Glomerular endothelial cell (primary cell): Measurements from ENCODE around the gene NAA30. TPM values are rescaled to one million over a fixed set of nuclear protein-coding genes. Genes with fewer than 3 reads are reported as not detected.
"Not testable (repeated sequence)": the region's sequence is repeated elsewhere in the genome, so short reads cannot be mapped to it uniquely, and the experiment has no call there.

Experiments
- DNase-seq: peaks from one replicate; pipeline ENCODE4 v3.0.0-alpha.2; 2011; ENCODE audit warnings: low read depth, low spot score; ENCODE audit errors: extremely low read depth
- total RNA-seq: library from RNA; depleted of rRNA; stranded (reverse); fragments of >200 nt; gene quantifications from 2 replicates; pipeline ENCODE4 v1.2.3, GENCODE V29; 2015

Gene NAA30
- 18.0 and 21.9 TPM in 2 replicates for total RNA-seq

GRCh38 chr14:57390037-57390805 lies at the start of gene NAA30:
NAA30 (plus strand) TSS chr14:57390586; CDS start chr14:57390958, 372 bp downstream.
- DNase-seq, result no peak

DNA sequence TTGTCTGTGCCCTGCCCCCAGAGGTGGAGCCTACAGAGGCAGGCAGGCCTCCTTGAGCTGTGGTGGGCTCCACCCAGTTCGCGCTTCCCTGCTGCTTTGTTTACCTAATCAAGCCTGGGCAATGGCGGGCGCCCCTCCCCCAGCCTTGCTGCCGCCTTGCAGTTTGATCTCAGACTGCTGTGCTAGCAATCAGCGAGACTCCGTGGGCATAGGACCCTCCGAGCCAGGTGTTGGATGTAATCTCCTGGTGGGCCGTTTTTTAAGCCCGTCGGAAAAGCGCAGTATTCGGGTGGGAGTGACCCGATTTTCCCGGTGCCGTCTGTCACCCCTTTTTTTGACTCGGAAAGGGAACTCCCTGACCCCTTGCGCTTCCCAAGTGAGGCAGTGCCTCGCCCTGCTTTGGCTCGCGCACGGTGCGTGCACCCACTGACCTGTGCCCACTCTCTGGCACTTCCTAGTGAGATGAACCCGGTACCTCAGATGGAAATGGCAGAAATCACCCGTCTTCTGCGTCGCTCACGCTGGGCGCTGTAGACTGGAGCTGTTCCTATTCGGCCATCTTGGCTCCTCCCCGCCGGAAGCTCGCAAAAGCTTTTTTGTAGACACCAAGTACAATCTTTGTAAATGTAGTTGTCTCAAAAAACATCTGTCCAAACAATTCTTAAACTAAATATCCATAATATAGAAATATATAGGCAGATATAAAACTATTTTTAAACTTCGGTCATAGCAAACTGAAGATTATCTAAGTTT lies 46.7 kb upstream of the NAA30 start:
- DNase-seq, result not testable (repeated sequence)

GRCh38 chr14:57345106-57345505 lies 45.3 kb upstream of the NAA30 start:
- no peak for DNase-seq

GRCh38 chr14:57346741-57347140 lies 43.6 kb upstream of the NAA30 start:
- DNase-seq, result no peak

GRCh38 chr14:57352396-57353170 lies 37.8 kb upstream of the NAA30 start:
- no peak for DNase-seq

- DNase-seq, result no peak
Observed at GRCh38 chr14:57355081-57355800, 35.1 kb upstream of the NAA30 start.

DNA sequence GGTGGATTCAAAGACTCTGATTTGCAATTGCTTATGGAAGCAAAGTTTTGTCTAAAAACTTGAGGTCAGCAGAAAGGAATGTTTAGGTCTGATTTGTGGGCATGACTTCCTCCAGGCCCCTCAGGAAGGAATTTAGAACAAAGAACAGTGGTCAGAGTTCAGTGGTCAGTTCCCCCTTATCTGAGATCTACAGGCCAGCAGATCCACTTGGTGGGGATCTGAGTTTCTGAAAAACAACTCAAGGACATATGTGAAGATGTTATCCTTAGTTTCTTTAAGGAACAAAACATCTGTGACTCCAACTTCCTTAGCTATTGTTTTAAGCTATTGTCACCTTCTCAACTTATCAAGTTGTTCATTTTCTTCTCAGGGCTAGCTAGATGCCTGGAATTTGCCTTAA lies 28.0 kb upstream of the NAA30 start:
- peak; percentile 87 for DNase-seq

DNA sequence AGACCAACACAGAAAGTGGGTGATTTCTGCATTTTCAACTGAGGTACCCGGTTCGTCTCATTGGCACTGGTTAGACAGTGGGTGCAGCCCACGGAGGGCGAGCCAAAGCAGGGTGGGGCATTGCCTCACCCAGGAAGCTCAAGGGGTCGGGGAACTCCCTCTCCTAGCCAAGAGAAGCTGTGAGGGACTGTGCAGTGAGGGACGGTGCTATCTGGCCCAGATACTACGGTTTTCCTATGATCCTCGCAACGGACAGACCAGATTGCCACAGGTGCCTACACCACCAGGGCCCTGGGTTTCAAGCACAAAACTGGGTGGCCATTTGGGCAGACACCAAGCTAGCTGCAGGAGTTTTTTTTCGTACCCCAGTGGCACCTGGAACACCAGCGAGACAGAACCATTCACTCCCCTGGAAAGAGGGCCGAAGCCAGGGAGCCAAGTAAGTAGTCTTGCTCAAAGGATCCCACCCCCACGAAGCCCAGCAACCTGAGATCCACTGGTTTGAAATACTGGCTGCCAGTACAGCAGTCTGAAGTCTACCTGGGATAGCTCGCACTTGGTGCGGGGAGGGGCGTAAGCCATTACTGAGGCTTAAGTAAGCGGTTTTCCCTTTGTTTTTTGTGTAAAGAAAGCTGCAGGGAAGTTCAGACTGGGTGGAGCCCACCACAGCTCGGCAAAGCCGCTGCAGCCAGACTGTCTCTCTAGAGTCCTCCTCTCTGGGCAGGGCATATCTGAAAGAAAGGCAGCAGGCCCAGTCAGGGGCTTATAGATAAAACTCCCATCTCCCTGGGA lies 25.5 kb upstream of the NAA30 start:
- DNase-seq, result no peak

GRCh38 chr14:57370187-57370586 lies 20.2 kb upstream of the NAA30 start:
- DNase-seq, result not testable (repeated sequence)

GRCh38 chr14:57371013-57371412 lies 19.4 kb upstream of the NAA30 start:
- no peak for DNase-seq

GRCh38 chr14:57375156-57375555 lies 15.2 kb upstream of the NAA30 start:
- no peak for DNase-seq

- no peak for DNase-seq
Observed at GRCh38 chr14:57378661-57379060, 11.7 kb upstream of the NAA30 start.

- DNase-seq, result no peak
Observed at GRCh38 chr14:57380935-57381334, 9.5 kb upstream of the NAA30 start.

- peak; percentile 44 for DNase-seq
Observed at GRCh38 chr14:57382283-57382682, 8.1 kb upstream of the NAA30 start.

DNA sequence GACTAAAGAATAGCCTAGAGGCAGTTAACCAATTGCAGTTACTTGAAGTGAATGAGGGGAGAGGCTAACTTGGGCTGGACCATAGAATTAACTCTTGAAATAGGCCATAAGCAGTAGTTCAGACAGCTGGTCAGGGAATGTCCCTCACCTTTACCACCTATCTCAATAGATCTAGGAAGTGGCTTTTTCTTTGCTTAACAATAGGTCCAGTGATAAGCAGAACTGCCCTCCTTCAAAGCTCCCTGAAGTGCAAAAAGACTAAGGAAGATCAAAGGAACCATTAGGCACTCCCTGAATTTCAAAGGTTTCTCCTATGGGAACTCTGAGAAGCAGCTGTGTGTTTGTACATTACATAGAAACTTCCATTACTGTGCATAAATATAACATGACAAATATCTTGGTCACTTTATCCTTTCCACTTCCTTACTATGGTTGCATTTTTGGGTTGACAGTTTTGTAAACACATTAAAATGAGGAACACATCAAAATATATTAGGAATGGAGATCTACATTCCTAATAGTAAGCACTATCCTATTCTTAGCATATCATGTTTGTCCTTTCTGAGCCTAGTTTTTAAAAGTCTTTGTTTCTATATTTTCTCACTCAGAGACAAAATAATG lies 7.2 kb upstream of the NAA30 start:
- DNase-seq, result no peak

- no peak for DNase-seq
Observed at GRCh38 chr14:57388067-57388466, 2.3 kb upstream of the NAA30 start.

DNA sequence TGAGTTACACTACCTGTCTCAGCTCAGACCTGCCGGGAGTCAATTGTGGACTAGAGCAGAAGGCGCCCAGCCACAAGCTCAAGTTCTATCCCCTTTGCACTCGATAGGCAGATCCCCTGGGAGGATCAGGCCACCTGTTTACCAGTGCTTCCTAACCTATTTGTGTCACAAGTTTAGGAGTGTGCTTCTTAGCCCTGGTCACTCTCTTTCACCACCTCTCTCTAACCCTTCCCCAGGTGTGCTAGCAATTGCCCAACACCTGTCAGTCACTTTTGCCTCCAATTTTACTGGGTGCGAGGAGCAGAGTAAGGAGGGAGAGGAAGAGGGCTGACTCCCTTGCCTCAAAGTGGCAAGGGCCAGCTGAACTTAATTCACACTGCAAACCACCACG lies 745 bp upstream of the NAA30 start:
- no peak for DNase-seq

DNA sequence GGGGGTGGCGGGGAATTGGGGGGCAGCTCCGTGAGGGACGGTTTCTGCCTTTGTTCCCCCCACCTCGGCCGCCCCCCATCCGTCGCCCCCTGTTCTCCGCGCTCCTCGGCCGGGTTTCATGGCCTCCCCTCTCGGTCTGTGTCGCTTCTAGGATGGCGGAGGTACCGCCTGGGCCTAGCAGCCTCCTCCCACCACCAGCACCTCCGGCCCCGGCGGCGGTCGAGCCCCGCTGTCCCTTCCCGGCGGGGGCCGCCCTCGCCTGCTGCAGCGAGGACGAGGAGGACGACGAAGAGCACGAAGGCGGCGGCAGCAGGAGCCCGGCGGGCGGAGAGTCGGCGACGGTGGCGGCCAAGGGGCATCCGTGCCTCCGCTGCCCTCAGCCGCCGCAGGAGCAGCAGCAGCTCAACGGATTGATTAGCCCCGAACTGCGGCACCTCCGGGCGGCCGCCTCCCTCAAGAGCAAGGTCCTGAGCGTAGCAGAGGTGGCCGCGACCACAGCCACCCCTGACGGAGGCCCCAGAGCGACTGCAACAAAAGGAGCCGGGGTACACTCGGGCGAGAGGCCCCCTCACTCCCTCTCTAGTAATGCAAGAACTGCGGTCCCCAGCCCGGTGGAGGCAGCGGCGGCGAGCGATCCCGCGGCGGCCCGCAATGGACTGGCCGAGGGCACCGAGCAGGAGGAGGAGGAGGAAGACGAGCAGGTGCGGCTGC lies 575 bp downstream of the NAA30 start:
- DNase-seq, result no peak
